H1 (cell line): ENCODE results near the gene SCNN1G. TPM values are rescaled to one million over a fixed set of nuclear protein-coding genes. Genes with fewer than 3 reads are reported as not detected.

ENCODE experiments used
- CTCF ChIA-PET: fragments of 300-600 bp; sonication (Branson Sonifier 250); formaldehyde crosslinking; loops from one replicate; lab custom pipeline; 2021; ENCODE audit not compliant: partially characterized antibody; lab: Charles Lee
- POLR2A ChIA-PET: fragments of 300-600 bp; sonication (Branson Sonifier 250); formaldehyde crosslinking; loops from one replicate; lab custom pipeline; 2021; ENCODE audit warnings: inconsistent platforms; ENCODE audit not compliant: partially characterized antibody; lab: Charles Lee
- DNase-seq, 2 experiments: peaks; one replicate each; pipeline versions ENCODE4 v3.0.0 to v3.0.0-alpha.2; 2010 to 2022; ENCODE audit warnings: low spot score in 2 of 2, low read depth in 1 of 2, mixed read lengths in 1 of 2
- FAIRE-seq: peaks from 2 replicates; lab custom pipeline; 2011; peaks lifted over from hg19 to GRCh38; lab: Jason Lieb, UNC
- H2AFZ ChIP-seq: 2 replicates; pipeline ENCODE4 v1.8.1; 2012; ENCODE audit warnings: low read length, inconsistent platforms
- H2AK5ac ChIP-seq: 2 replicates; pipeline ENCODE4 v1.6.1; 2013; ENCODE audit warnings: low read depth, low read length
- H2BK120ac ChIP-seq: replicated peaks from 2 replicates; pipeline ENCODE3; 2013; ENCODE audit warnings: low read depth, low read length, inconsistent platforms
- H2BK12ac ChIP-seq: 2 replicates; pipeline ENCODE4 v1.6.1; 2013; ENCODE audit warnings: low read depth, low read length
- H2BK15ac ChIP-seq: 2 replicates; pipeline ENCODE4 v1.6.1; 2013; ENCODE audit warnings: low read length
- H2BK20ac ChIP-seq: 2 replicates; pipeline ENCODE4 v1.6.1; 2013; ENCODE audit warnings: low read length
- H2BK5ac ChIP-seq: 2 replicates; pipeline ENCODE4 v1.6.1; 2013; ENCODE audit warnings: low read depth, low read length
- H3K14ac ChIP-seq: 2 replicates; pipeline ENCODE4 v1.6.1; 2013; ENCODE audit warnings: inconsistent platforms; ENCODE audit not compliant: insufficient read length
- H3K18ac ChIP-seq: 2 replicates; pipeline ENCODE4 v1.6.1; 2013; ENCODE audit warnings: low read length; ENCODE audit errors: extremely low read depth
- H3K23ac ChIP-seq: 2 replicates; pipeline ENCODE4 v1.6.1; 2013; ENCODE audit warnings: inconsistent platforms; ENCODE audit not compliant: insufficient read length
- H3K23me2 ChIP-seq: 2 replicates; pipeline ENCODE4 v1.6.1; 2013; ENCODE audit warnings: low read depth, low read length
- H3K27ac ChIP-seq: 2 replicates; pipeline ENCODE4 v1.6.1; 2011; ENCODE audit warnings: low read depth, low read length, inconsistent platforms
- H3K27me3 ChIP-seq, 4 experiments: replicated peaks in 1 of 4; 1 replicate in 1 of 4; 2 replicates in 3 of 4; pipeline versions ENCODE4 v1.6.1 to v1.8.1; 2011 to 2013; ENCODE audit warnings: low read length in 3 of 4, mild to moderate bottlenecking in 3 of 4, inconsistent platforms in 2 of 4, mixed read lengths in 2 of 4, moderate library complexity in 1 of 4; ENCODE audit not compliant: control insufficient read depth in 3 of 4, insufficient read depth in 3 of 4; ENCODE audit errors: extremely low read depth in 1 of 4
- H3K36me3 ChIP-seq, 4 experiments: 2 replicates each; pipeline versions ENCODE4 v1.6.1 to v1.8.1; 2011 to 2013; ENCODE audit warnings: mild to moderate bottlenecking in 4 of 4, low read length in 3 of 4, moderate library complexity in 2 of 4, control low read depth in 1 of 4, inconsistent platforms in 1 of 4; ENCODE audit not compliant: insufficient read depth in 4 of 4, control insufficient read depth in 2 of 4
- H3K4ac ChIP-seq: replicated peaks from 2 replicates; pipeline ENCODE3; 2013; ENCODE audit warnings: low read length, low read depth, mixed read lengths, inconsistent platforms; ENCODE audit not compliant: insufficient read length
- H3K4me1 ChIP-seq, 4 experiments: replicated peaks in 1 of 4; 1 replicate in 1 of 4; 2 replicates in 3 of 4; pipeline versions ENCODE4 v1.6.1 to v1.8.1; 2011 to 2013; ENCODE audit warnings: low read length in 3 of 4, inconsistent platforms in 2 of 4, mixed read lengths in 1 of 4; ENCODE audit not compliant: insufficient read depth in 4 of 4, control insufficient read depth in 3 of 4
- H3K4me2 ChIP-seq, 2 experiments: 2 replicates each; pipeline versions ENCODE4 v1.6.1 to v1.8.1; 2011 to 2013; ENCODE audit warnings: low read depth in 2 of 2, low read length in 2 of 2, control low read depth in 1 of 2, inconsistent platforms in 1 of 2, mild to moderate bottlenecking in 1 of 2; ENCODE audit not compliant: insufficient read depth in 1 of 2
- H3K4me3 ChIP-seq, 4 experiments: fragments of 200-600, 300-600 bp in 1 of 4; sonication (generic), shearing (Covaris generic), sonication (Bioruptor Twin) in 1 of 4; 2 replicates each; pipeline versions ENCODE4 v1.5.1 to v1.8.1; 2011 to 2016; ENCODE audit warnings: low read length in 4 of 4, low read depth in 3 of 4, control low read depth in 2 of 4, inconsistent platforms in 2 of 4, mild to moderate bottlenecking in 2 of 4, mixed read lengths in 1 of 4, moderate library complexity in 1 of 4; ENCODE audit not compliant: insufficient read depth in 2 of 4; ENCODE audit errors: extremely low read depth in 1 of 4
- H3K56ac ChIP-seq: replicated peaks from 2 replicates; pipeline ENCODE3; 2013; ENCODE audit warnings: low read depth, mild to moderate bottlenecking, mixed read lengths, low read length, inconsistent platforms; ENCODE audit not compliant: insufficient read length
- H3K79me1 ChIP-seq: 2 replicates; pipeline ENCODE4 v1.6.1; 2013; ENCODE audit warnings: low read depth, low read length, control low read depth
- H3K79me2 ChIP-seq, 2 experiments: 2 replicates each; pipeline versions ENCODE4 v1.6.1 to v1.8.1; 2012 to 2013; ENCODE audit warnings: low read length in 2 of 2, mild to moderate bottlenecking in 2 of 2, inconsistent platforms in 1 of 2; ENCODE audit not compliant: insufficient read depth in 2 of 2, control insufficient read depth in 1 of 2
- H3K9ac ChIP-seq, 4 experiments: replicated peaks in 1 of 4; 1 replicate in 1 of 4; 2 replicates in 3 of 4; pipeline versions ENCODE4 v1.6.1 to v1.8.1; 2011 to 2013; ENCODE audit warnings: low read depth in 3 of 4, low read length in 3 of 4, control low read depth in 2 of 4, mild to moderate bottlenecking in 2 of 4, moderate library complexity in 2 of 4, inconsistent platforms in 1 of 4; ENCODE audit errors: extremely low read depth in 1 of 4
- H3K9me3 ChIP-seq, 2 experiments: 2 replicates each; pipeline versions ENCODE4 v1.6.1 to v1.8.1; 2012 to 2013; ENCODE audit warnings: mild to moderate bottlenecking in 2 of 2, moderate library complexity in 2 of 2, control low read depth in 1 of 2, inconsistent platforms in 1 of 2, low read depth in 1 of 2, low read length in 1 of 2, mixed read lengths in 1 of 2; ENCODE audit not compliant: insufficient read depth in 2 of 2
- H4K20me1 ChIP-seq, 2 experiments: replicated peaks in 1 of 2; 2 replicates each; pipeline versions ENCODE3 to v1.8.1; 2011 to 2013; ENCODE audit warnings: inconsistent platforms in 2 of 2, low read length in 2 of 2, mild to moderate bottlenecking in 1 of 2; ENCODE audit not compliant: insufficient read depth in 2 of 2, control insufficient read depth in 1 of 2
- H4K5ac ChIP-seq: 2 replicates; pipeline ENCODE4 v1.6.1; 2013; ENCODE audit warnings: low read length, low read depth, mixed read lengths, inconsistent platforms; ENCODE audit not compliant: insufficient read length
- H4K8ac ChIP-seq: 2 replicates; pipeline ENCODE4 v1.8.0; 2013; ENCODE audit warnings: mild to moderate bottlenecking, moderate library complexity, low read length, inconsistent platforms; ENCODE audit not compliant: insufficient read depth; ENCODE audit errors: extremely low read depth
- H4K91ac ChIP-seq: replicated peaks from 2 replicates; pipeline ENCODE3; 2013; ENCODE audit warnings: low read length, mixed read lengths, inconsistent platforms; ENCODE audit not compliant: insufficient read length
- CBX5 ChIP-seq: fragments of 300-800, 300-1000 bp; sonication (generic); IDR thresholded peaks from 2 replicates; pipeline ENCODE4 v1.7.1; 2016; ENCODE audit warnings: antibody characterized with exemption, low read length, low read depth
- CEBPB ChIP-seq: IDR thresholded peaks from 2 replicates; pipeline ENCODE4 v1.6.1; 2012; ENCODE audit warnings: low read depth, low read length
- GTF2F1 ChIP-seq: IDR thresholded peaks from 2 replicates; pipeline ENCODE4 v1.6.1; 2012; ENCODE audit warnings: low read depth, low read length, improper control_type of control experiment, borderline replicate concordance
- HDAC2 ChIP-seq, 2 experiments: fragments of 300-600 bp in 1 of 2; sonication (generic) in 1 of 2; IDR thresholded peaks; 2 replicates each; pipeline ENCODE4 v1.6.1; 2011 to 2012; ENCODE audit warnings: low read depth in 2 of 2, low read length in 2 of 2, mild to moderate bottlenecking in 2 of 2, moderate library complexity in 2 of 2, borderline replicate concordance in 1 of 2, inconsistent platforms in 1 of 2
- NANOG ChIP-seq: IDR thresholded peaks from 2 replicates; pipeline ENCODE4 v1.6.1; 2011; ENCODE audit warnings: low read length, low read depth, mild to moderate bottlenecking, inconsistent platforms; ENCODE audit not compliant: insufficient read depth, poor library complexity, severe bottlenecking
- RBBP5 ChIP-seq: IDR thresholded peaks from 2 replicates; pipeline ENCODE4 v1.7.1; 2012; ENCODE audit warnings: low read depth, mild to moderate bottlenecking, inconsistent platforms, low read length, moderate library complexity, borderline replicate concordance
- SIN3A ChIP-seq, 2 experiments: IDR thresholded peaks in 1 of 2; conservative IDR thresholded peaks in 1 of 2; 2 replicates each; pipeline ENCODE4 v1.6.1; 2011 to 2012; ENCODE audit warnings: low read length in 2 of 2, improper control_type of control experiment in 1 of 2, low read depth in 1 of 2, mild to moderate bottlenecking in 1 of 2
- TCF12 ChIP-seq: IDR thresholded peaks from 2 replicates; pipeline ENCODE4 v1.6.1; 2011; ENCODE audit warnings: low read depth, mild to moderate bottlenecking, low read length
- YY1 ChIP-seq: IDR thresholded peaks from 2 replicates; pipeline ENCODE4 v1.6.1; 2011; ENCODE audit warnings: low read depth, mild to moderate bottlenecking, low read length
- WGBS, 2 experiments: shearing (Covaris generic) in 1 of 2; methylation state at CpG; one replicate each; pipeline versions ENCODE4 v1.1.6 to v1.1.7; 2013 to 2015; ENCODE audit warnings: low lambda C conversion rate in 2 of 2, mixed read lengths in 2 of 2, inconsistent platforms in 1 of 2, low coverage in 1 of 2, missing lambda C conversion rate in 1 of 2; ENCODE audit not compliant: insufficient replicate concordance in 2 of 2, insufficient coverage in 1 of 2, insufficient read length in 1 of 2; ENCODE audit errors: extremely low coverage in 1 of 2, missing lambda C conversion rate in 1 of 2; 5-methylcytosine and 5-hydroxymethylcytosine counted together
- polyA plus RNA-seq, 7 experiments: library from polyadenylated mRNA; depleted of rRNA in 3 of 7; stranded (reverse) in 5 of 7; unstranded in 2 of 7; fragments of >200 nt in 5 of 7; fragments of 200-250 nt in 2 of 7; gene quantifications; 1 replicate in 5 of 7; 2 replicates in 1 of 7; 4 replicates in 1 of 7; pipeline versions ENCODE4 v1.2.1 to v1.2.3, GENCODE V29; 2011 to 2013; ENCODE audit warnings: missing spikeins in 2 of 7, mixed read lengths in 2 of 7
- total RNA-seq: library from RNA; stranded (reverse); fragmentation: NEBNext Ultra II Directional; extraction: Animal tissue kit (Norgen Biotek cat#: 25700); gene quantifications from 2 replicates; pipeline ENCODE4 v1.2.1, GENCODE V29; 2021

Gene SCNN1G
- total and polyA plus RNA-seq, 2 of the 8 experiments (the other 6 are each of a cell fraction or from before 2014, with no cell fraction given) = 0.73 to 1.1 TPM

DNA sequence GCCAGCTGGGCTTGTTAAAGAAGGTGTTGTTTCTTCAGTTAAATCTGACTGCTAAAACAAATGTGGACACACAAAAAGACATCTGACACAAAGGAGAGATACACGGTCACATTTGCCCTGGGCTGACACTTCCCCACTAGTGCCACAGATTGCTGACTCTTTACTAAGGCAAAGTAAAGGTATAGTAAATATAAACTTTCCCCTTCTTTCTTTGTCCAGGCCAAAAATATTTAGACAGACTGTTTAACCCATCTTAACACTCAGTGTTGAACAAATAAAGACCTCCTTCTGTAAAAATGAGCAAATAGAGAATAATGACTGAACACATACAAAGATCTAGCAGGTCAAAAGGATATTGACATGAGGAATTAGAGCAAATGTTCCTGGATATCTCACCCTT is 58.4 kb downstream of the SCNN1G start:
- Histone ChIP-seq H2BK12ac (no peak overlapping the region), H3K4me3 (no peak overlapping the region), H3K14ac (no peak overlapping the region), H2BK20ac (no peak overlapping the region), H3K56ac (no peak overlapping the region), H3K23me2 (no peaks in the 10 kb centered on the region; the same call in 1 of the 2 replicates), H3K4me1 (no peaks in the 10 kb centered on the region), H4K8ac (no peak overlapping the region), H3K79me1 (no peaks in the 10 kb centered on the region), H3K36me3 (no peaks in the 10 kb centered on the region), H4K20me1 (no peaks in the 10 kb centered on the region), H2BK5ac (no peak overlapping the region), H3K27me3 (no peaks in the 10 kb centered on the region), H3K79me2 (no peaks in the 10 kb centered on the region), H2BK15ac (no peak overlapping the region), H4K5ac (no peak overlapping the region), H3K9ac (no peak overlapping the region), H3K27ac (no peak overlapping the region), H2BK120ac (no peak overlapping the region), H3K18ac (no peak overlapping the region), H3K4ac (no peak overlapping the region), H3K9me3 (no peaks in the 10 kb centered on the region), H2AFZ (no peak overlapping the region), H3K23ac (no peak overlapping the region), H4K91ac (no peak overlapping the region), H3K4me2 (no peak overlapping the region), H2AK5ac (no peak overlapping the region)
- POLR2A ChIA-PET = no interaction called here
- FAIRE-seq = no peak
- TF ChIP-seq GTF2F1 = no peak
- TF ChIP-seq CBX5 = no peak
- no peak for TF ChIP-seq CEBPB
- no peak for TF ChIP-seq YY1
- TF ChIP-seq RBBP5 = no peak
- TF ChIP-seq SIN3A (conservative IDR thresholded peaks at IDR 0.05 in 1 of 2, IDR thresholded peaks at IDR 0.05 in 1 of 2; ENCODE audit: low read depth in 1 of 2, low read length in 2 of 2) = no peak
- no peak for TF ChIP-seq NANOG
- no peak for TF ChIP-seq TCF12
- no peak for TF ChIP-seq HDAC2 (IDR thresholded peaks at IDR 0.05; ENCODE audit: borderline replicate concordance in 1 of 2, low read depth in 2 of 2, low read length in 2 of 2)
- no peak for DNase-seq
- CTCF ChIA-PET = interaction anchor here (0.7 to 1.1 kb wide), 3 partner anchors 26 to 193 kb away, joined by 3 to 4 read pairs (median 4); no protein-coding TSS in a partner anchor
- 92% methylated on average over 1 of the region's 1 CpG; no CpG with 5 or more reads in 1 of the 2 experiments for WGBS, 2 experiments
